Measurements from ENCODE around the gene DMXL1.
"Not testable (repeated sequence)": the region's sequence is repeated elsewhere in the genome, so short reads cannot be mapped to it uniquely, and the experiment has no call there.

DMXL1 gene

DNA sequence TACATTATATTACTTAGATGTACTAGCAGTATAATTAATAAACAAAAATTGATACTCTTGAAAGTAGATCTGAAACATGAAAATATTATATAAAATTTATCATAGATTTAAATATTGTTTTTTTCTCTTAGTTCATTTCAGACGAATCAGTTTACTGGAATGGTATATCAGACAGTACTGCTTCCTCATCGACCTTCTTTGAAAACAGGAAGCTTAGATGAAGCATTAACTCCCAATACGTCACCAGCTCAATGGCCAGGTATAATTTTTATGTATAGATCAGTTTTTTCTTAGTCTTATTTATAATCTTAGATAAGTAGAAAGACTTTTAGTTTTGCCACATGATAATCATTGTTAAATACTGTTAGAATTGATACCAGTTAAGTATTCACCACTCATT, 106.3 kb downstream of the DMXL1 start (continued):
- TF ChIP-seq, protein P1, sequence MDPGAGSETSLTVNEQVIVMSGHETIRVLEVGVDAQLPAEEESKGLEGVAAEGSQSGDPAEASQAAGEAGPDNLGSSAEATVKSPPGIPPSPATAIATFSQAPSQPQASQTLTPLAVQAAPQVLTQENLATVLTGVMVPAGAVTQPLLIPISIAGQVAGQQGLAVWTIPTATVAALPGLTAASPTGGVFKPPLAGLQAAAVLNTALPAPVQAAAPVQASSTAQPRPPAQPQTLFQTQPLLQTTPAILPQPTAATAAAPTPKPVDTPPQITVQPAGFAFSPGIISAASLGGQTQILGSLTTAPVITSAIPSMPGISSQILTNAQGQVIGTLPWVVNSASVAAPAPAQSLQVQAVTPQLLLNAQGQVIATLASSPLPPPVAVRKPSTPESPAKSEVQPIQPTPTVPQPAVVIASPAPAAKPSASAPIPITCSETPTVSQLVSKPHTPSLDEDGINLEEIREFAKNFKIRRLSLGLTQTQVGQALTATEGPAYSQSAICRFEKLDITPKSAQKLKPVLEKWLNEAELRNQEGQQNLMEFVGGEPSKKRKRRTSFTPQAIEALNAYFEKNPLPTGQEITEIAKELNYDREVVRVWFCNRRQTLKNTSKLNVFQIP (CRISPR knock-in tag; IDR thresholded peaks at IDR 0.05; ENCODE audit: borderline replicate concordance, low read depth), result no peak
- TF ChIP-seq RARB (CRISPR knock-in tag; IDR thresholded peaks at IDR 0.05) (no peak), CSDC2 (CRISPR knock-in tag; IDR thresholded peaks at IDR 0.05) (no peak), ESRRG (CRISPR knock-in tag; IDR thresholded peaks at IDR 0.05) (no peak), PPARA (CRISPR knock-in tag; IDR thresholded peaks at IDR 0.05; ENCODE audit: borderline replicate concordance) (no peak), ZNF70 (CRISPR knock-in tag; IDR thresholded peaks at IDR 0.05) (no peak), ZFP30 (CRISPR knock-in tag; IDR thresholded peaks at IDR 0.05) (no peak), ZNF565 (CRISPR knock-in tag; conservative IDR thresholded peaks at IDR 0.05; ENCODE audit: low read depth) (no peak)
- TF ChIP-seq, protein P2, sequence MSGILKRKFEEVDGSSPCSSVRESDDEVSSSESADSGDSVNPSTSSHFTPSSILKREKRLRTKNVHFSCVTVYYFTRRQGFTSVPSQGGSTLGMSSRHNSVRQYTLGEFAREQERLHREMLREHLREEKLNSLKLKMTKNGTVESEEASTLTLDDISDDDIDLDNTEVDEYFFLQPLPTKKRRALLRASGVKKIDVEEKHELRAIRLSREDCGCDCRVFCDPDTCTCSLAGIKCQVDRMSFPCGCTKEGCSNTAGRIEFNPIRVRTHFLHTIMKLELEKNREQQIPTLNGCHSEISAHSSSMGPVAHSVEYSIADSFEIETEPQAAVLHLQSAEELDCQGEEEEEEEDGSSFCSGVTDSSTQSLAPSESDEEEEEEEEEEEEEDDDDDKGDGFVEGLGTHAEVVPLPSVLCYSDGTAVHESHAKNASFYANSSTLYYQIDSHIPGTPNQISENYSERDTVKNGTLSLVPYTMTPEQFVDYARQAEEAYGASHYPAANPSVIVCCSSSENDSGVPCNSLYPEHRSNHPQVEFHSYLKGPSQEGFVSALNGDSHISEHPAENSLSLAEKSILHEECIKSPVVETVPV (CRISPR knock-in tag; IDR thresholded peaks at IDR 0.05), result no peak

DNA sequence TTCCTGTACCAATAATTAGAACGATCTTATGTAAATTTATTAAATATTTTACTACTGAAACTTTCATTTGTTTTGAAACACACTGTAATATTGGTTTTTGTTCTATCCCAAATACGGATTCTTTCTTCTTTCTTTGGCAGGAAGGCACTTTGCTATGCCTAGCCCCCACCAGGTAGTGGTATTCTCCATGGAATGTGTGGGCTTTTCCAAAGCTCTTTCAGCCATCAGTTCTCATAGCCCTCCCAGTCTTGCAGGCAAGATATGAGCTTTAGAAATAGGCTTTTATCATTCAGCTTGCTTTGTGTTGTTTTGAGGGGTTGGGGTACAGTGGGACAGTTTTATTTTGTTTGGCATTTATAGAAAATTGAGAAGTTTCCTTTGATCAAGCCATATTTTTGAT, 107.5 kb downstream of the DMXL1 start:
- TF ChIP-seq ZFP30 (CRISPR knock-in tag; IDR thresholded peaks at IDR 0.05), result no peak
- TF ChIP-seq ARNTL (CRISPR knock-in tag; IDR thresholded peaks at IDR 0.05; ENCODE audit: borderline replicate concordance, low read depth), result no peak
- no peak for TF ChIP-seq SNAI2 (CRISPR knock-in tag; IDR thresholded peaks at IDR 0.05)
- TF ChIP-seq, protein P3, sequence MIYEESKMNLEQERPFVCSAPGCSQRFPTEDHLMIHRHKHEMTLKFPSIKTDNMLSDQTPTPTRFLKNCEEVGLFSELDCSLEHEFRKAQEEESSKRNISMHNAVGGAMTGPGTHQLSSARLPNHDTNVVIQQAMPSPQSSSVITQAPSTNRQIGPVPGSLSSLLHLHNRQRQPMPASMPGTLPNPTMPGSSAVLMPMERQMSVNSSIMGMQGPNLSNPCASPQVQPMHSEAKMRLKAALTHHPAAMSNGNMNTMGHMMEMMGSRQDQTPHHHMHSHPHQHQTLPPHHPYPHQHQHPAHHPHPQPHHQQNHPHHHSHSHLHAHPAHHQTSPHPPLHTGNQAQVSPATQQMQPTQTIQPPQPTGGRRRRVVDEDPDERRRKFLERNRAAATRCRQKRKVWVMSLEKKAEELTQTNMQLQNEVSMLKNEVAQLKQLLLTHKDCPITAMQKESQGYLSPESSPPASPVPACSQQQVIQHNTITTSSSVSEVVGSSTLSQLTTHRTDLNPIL (CRISPR knock-in tag; IDR thresholded peaks at IDR 0.05; ENCODE audit: low read depth), result no peak
- TF ChIP-seq, protein P2 (CRISPR knock-in tag; IDR thresholded peaks at IDR 0.05), result no peak
- ATAC-seq, result no peak

DNA sequence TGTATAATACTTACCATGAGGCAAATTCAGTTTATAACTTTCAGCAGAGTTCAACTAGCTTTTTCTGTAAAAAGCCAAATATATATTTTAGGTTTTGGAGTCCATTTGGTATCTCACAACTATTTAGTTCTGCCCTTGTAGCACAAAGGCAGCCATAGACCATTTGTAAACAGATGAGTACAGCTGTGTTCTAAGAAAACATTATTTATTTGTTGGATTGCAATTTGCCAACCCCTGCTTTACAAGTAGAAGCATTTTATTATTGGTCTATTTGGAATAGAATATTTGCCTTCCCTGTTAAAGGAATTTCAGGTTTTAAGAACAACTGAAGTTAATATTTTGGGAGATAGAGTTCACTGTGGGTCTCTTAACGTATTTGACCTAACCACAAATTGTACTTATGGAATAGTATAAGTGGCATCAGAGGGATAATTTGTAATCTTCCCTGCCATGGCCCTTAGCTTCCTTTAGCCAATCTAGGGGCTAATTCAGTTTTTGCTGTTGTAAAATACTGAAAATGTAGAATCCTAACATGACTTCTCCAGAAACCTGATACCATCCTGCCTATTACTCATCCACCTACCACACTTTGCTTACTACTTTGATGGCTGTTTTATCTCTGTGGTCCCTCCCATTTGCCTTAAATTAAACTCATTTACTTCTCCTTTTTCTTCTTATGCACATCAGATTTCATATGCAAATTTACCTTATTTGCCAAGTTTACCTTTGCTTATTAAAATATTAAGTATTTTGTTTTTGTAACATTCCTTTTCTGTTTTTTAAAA, 109.2 kb downstream of the DMXL1 start:
- TF ChIP-seq ZFP30 (CRISPR knock-in tag; IDR thresholded peaks at IDR 0.05), result no peak
- TF ChIP-seq RARB (CRISPR knock-in tag; IDR thresholded peaks at IDR 0.05), result no peak
- TF ChIP-seq ZFP3 (CRISPR knock-in tag; IDR thresholded peaks at IDR 0.05), result no peak
- TF ChIP-seq ISL1 (CRISPR knock-in tag; IDR thresholded peaks at IDR 0.05), result no peak
- TF ChIP-seq ZNF8 (CRISPR knock-in tag; IDR thresholded peaks at IDR 0.05), result no peak
- no peak for TF ChIP-seq ZC3H10 (CRISPR knock-in tag; IDR thresholded peaks at IDR 0.05)
- TF ChIP-seq GLIS3 (CRISPR knock-in tag; IDR thresholded peaks at IDR 0.05), result no peak
- no peak for TF ChIP-seq ESRRG (CRISPR knock-in tag; IDR thresholded peaks at IDR 0.05)
- TF ChIP-seq ZNF70 (CRISPR knock-in tag; IDR thresholded peaks at IDR 0.05), result no peak
- TF ChIP-seq, protein P2 (CRISPR knock-in tag; IDR thresholded peaks at IDR 0.05), result no peak
- TF ChIP-seq, protein P1 (CRISPR knock-in tag; IDR thresholded peaks at IDR 0.05; ENCODE audit: borderline replicate concordance, low read depth), result no peak
- no peak for TF ChIP-seq PPARA (CRISPR knock-in tag; IDR thresholded peaks at IDR 0.05; ENCODE audit: borderline replicate concordance)
- no peak for TF ChIP-seq TCF4 (CRISPR knock-in tag; IDR thresholded peaks at IDR 0.05; ENCODE audit: borderline replicate concordance)
- no peak for TF ChIP-seq SNAI2 (CRISPR knock-in tag; IDR thresholded peaks at IDR 0.05)
- TF ChIP-seq, protein P4, sequence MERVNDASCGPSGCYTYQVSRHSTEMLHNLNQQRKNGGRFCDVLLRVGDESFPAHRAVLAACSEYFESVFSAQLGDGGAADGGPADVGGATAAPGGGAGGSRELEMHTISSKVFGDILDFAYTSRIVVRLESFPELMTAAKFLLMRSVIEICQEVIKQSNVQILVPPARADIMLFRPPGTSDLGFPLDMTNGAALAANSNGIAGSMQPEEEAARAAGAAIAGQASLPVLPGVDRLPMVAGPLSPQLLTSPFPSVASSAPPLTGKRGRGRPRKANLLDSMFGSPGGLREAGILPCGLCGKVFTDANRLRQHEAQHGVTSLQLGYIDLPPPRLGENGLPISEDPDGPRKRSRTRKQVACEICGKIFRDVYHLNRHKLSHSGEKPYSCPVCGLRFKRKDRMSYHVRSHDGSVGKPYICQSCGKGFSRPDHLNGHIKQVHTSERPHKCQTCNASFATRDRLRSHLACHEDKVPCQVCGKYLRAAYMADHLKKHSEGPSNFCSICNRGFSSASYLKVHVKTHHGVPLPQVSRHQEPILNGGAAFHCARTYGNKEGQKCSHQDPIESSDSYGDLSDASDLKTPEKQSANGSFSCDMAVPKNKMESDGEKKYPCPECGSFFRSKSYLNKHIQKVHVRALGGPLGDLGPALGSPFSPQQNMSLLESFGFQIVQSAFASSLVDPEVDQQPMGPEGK (CRISPR knock-in tag; IDR thresholded peaks at IDR 0.05; ENCODE audit: borderline replicate concordance), result no peak
- no peak for TF ChIP-seq ARNTL (CRISPR knock-in tag; IDR thresholded peaks at IDR 0.05; ENCODE audit: borderline replicate concordance, low read depth)
- TF ChIP-seq BACH2 (CRISPR knock-in tag; IDR thresholded peaks at IDR 0.05; ENCODE audit: borderline replicate concordance), result no peak
- TF ChIP-seq ZNF565 (CRISPR knock-in tag; conservative IDR thresholded peaks at IDR 0.05; ENCODE audit: low read depth), result no peak
- no peak for ATAC-seq

DNA sequence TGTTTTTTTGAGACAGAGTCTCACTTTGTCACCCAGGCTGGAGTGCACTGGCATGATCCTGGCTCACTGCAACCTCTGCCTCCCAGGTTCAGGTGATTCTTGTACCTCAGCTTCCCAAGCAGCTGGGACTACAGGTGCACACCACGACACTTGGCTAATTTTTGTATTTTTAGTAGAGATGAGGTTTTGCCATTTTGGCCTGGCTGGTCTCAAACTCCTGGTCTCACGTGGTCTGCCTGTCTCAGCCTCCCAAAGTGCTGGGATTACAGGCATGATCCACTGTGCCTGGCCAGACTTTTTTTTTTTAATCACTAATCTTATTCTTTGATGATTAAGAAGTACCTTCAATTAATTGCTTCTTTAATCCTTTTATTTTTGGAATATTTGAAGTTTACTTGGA, 114.6 kb downstream of the DMXL1 start:
- ATAC-seq, result not testable (repeated sequence)
